ENCODE measurements around the gene GGA1.
"Not testable (repeated sequence)": the region's sequence is repeated elsewhere in the genome, so short reads cannot be mapped to it uniquely, and the experiment has no call there.

Gene GGA1

DNA sequence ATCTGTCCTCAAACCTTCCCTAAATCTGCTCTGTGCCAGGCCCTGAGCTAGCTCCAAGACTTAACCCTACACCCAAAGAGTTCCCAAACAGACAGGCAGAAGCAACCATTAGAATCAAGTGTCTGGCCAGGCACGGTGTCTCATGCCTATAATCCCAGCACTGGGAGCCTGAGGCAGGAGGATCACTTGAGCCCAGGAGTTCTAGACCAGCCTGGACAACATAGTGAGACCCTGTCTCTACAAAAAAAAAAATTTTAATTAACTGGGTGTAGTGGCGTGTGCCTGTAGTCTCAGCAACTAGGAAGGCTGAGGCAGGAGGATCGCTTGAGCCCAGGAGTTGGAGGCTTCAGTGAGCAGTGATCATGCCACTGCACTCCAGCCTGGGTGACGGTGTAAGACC, 47.9 kb downstream of the GGA1 start:
- DNase-seq, result not testable (repeated sequence)

DNA sequence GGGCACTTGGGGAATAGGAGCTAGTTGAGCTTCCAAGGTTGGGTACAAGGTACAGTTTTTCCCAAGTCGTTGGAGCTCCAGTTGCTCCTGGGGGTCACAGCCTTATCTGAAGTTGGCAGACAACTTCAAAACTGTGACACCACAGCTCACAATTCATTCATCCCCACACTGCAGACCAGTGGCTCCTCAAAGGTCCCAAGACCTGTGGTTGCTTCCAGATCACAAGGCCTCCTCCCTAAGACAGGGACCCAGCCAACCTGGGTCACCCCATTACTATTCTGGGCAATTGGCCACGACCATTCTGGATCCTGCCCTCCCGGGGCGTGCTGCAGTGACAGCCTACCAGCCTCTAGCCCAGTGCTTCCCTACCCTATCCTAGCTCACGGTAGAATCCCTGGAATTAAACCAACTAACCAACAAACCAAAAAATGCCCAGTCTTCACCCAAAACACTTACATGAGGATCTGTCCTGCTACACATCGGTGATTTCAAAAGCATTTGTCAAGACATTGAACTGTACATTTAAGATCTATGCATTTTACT, 49.0 kb downstream of the GGA1 start:
- no peak for DNase-seq

DNA sequence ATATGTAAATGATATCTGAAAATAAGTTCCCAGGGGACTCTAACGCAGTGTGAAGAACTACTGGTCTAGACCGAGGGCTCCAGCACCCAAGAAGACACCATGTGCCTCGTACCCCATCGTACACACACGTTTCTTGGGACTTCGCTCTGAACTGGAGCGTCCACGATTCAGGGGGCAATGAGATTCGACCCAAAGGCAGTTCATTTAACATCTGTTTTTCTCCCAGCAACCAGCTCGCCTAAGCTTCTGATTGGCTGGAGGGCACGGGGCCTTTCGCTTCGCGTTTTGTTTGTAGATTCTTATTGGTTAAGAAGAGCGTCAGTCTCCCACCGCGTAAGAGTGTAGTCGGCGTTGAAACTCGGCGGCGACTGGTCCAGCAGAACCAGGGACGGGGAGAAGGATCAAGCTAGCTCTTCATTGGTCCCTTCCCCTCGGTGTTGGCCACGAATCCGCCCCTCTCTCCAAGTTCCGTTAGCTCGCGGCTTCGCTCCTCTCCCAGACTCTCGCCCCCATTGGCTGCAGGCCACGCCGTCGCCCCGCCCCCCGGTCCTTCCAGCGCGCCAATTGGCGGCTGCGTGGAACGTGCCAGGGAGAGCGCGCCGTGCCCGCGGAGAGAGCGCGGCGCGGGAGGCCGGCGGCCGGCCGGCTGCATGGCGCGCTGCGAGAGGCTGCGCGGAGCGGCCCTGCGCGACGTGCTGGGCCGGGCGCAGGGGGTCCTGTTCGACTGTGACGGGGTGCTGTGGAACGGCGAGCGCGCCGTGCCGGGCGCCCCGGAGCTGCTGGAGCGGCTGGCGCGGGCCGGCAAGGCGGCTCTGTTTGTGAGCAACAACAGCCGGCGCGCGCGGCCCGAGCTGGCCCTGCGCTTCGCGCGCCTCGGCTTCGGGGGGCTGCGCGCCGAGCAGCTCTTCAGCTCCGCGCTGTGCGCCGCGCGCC, 49.8 kb downstream of the GGA1 start, which contains the start of gene PDXP:
TSS of gene PDXP (plus strand) at position 591 of the 933 bp plus-strand sequence. CDS start at position 651, 60 bp downstream.
- DNase-seq, result peak; percentile 99

DNA sequence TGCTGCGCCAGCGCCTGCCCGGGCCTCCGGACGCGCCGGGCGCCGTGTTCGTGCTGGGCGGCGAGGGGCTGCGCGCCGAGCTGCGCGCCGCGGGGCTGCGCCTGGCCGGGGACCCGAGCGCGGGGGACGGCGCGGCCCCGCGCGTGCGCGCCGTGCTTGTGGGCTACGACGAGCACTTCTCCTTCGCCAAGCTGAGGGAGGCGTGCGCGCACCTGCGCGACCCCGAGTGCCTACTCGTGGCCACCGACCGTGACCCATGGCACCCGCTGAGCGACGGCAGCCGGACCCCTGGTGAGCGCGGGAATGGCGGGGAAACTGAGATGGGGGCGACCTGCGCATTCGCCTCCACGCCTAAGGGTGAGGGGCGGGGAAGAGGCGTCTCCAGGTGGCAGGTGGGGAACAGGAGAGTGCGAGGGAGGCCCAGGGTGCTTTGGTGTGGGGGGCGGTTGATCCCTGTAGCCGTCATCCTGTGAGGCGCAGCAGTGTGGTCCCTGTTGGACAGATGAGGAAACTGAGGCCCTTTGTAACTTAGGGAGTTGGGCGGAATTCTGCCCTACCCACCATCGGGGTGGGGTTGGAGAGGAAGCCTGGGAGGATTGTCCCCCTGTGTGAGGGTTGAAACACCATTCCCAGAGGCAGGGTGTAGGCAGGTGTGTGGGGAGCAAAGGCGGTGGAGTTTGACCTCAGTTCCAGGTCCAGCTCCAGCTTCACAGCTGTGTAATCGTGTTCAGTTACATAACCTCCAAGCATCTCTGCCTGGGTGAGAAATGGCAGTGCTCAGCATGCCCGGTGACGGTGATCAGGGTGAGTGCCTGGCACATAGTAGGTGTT, 50.6 kb downstream of the GGA1 start:
- DNase-seq, result peak; percentile 70

DNA sequence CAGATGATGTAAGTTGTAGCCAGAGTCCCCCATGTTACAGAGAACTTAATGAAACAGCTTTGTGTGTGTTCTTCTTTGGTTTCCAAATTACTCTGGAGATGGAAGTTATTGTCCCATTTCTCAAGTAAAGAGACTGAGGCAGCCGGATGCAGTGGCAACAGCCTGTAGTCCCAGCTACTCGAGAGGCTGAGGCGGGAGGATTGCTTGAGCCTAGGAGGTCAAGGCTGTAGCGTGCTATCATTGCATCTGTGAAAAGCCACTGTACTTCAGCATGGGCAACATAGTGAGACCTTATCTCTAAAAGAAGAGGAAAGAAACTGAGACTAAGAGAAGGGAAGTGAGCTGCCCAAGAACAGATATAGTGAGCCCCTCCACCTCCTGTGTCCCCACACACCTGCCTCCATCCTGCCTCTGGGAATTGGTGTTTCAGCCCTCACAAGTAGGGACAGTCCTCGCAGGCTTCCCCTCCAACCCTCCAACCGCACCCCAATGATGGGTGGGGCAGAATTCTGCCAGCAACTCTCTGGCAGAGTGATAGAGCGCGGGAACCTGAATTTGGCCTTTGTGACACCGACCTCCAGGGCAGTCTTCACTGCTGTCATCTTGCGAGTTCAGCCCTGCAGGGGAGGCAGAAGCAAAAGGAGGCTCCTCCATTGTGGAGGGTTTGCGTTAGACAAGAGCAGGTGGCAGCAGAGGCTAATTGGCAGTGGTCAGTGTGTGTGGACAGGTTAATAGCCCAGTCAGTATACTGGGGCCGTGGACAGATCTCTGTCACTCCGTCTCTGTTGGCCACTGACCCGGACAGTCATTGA, 51.5 kb downstream of the GGA1 start:
- DNase-seq, result no peak

DNA sequence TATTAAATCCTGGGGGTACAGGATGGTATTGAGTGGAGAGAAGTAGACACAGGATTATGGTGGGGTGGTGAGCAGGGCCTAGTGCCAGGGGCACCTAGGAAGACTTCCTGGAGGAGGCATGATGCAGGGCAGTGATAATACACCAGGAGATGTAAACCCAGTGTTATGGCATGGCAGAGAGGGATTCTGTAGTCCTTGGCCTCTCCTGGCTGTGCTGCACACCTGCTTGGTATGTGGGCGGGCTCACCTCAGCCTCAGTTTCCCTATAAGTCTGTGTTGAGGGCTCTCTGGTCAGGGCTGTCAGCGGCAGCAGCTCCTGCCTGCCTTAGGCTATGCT, 52.0 kb downstream of the GGA1 start:
- DNase-seq, result no peak

DNA sequence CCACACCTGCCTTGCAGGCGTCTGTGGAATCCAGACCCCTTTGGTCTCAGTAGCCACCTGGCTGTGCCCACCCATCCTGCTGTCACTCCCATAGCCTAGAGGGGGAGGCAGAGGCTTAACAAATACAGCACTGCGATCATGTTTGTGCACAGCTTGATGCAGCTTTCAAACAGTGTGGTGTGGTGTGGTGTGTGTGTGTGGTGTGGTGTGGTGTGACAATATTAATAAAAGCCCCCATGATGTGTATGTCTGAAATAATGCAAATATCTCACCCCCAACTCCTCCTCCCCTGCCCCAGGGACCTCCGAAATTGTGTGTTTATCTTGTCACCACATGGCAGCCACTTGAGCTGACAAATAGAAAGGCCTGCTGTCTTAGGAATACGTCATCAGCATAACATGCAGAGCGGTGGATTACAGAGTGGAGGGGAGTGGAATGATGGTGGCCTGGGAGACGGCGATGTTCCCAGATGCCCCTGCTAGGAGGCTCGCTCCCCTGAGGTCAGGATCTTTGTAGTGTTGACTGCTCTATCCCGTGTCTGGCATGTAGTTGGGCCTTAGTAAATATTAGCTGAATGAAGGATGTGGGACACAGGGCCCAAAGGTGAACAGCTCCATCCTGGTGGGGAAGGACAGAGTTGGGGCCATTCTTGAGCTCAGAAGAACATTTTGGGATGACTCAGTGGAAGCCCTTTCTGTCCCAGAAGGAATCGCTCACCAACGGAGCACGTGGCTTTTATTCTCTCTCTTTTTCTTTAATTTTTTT, 52.7 kb downstream of the GGA1 start:
- DNase-seq, result no peak

DNA sequence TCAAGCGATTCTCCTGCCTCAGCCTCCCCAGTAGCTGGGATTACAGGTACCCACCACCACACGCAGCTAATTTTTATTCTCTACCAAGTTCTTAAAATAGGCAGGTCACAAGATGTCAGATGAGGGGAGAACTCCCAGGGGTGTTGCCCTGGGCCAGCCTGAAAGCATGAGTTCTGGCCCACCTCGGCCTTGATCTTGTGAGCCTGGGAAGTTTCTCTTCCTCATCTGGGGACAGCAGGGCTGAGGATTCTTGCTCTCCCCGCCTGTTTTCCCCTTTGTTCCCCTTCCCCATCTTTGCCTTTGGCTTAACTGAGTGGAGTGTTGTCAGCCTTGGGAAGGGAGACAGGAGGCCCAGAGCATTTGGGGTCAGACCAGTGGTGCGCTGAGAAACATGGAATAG, 53.4 kb downstream of the GGA1 start:
- DNase-seq, result no peak

DNA sequence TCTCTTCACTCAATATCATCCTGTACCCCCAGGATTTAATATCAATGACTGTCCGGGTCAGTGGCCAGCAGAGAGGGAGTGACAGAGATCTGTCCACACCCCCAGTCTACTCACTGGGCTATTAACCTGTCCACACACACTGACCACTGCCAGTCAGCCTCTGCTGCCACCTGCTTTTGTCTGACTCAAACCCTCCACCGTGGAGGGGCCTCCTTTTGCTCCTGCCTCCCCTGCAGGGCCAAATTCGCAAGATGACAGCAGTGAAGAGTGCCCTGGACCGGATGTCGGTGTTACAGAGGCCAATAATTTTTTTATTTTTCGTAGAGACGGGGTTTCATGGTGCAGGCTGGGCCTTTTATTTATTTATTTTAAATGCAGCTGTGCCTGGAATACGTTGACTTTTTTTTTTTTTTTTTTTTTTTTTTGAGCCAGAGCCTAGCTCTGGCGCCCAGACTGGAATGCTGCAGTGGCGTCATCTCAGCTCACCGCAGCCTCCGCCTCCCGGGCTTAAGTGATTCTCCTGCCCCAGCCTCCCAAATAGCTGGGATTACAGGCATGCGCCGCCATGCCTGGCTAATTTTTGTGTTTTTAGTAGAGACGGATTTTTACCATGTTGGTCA, 55.0 kb downstream of the GGA1 start:
- DNase-seq, result no peak

DNA sequence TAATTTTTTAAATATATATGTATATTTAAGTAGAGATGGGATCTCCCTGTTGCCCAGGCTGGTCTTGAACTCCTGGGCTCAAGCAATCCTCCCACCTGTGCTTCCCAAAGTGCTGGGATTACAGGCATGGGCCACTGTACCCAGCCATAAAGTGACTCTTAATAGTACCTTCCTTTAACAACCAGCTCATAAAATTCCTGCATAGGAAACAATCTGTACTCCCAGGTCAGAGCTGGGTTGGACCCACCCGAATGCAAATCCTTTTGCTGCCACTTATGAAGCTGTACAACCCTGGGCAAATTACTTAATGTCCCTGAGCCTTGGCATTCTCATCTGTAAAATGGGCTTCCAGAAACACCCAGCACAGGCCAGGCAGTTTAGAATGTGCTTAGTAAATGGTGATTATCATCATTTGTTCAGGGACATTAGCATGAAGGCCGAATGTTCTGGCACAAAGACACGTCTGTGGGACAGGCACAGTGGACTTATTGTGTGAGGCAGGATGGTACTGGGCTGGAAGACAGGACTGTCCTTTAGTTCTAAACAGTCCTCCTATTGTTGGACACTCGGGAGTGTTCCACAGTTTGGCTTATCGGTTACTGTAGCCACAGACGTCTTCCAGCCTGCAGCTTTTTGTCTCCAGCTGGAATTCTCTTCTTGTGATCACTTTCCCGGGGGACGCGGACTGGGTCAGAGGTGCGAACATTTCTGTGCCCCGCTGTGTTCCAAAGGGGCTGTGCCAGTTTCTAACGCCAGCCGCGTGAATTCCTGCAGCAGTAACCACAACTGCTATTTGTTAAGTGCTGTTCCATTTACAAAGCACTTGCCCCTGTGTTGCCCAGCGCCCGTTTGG, 55.8 kb downstream of the GGA1 start:
- DNase-seq, result no peak

DNA sequence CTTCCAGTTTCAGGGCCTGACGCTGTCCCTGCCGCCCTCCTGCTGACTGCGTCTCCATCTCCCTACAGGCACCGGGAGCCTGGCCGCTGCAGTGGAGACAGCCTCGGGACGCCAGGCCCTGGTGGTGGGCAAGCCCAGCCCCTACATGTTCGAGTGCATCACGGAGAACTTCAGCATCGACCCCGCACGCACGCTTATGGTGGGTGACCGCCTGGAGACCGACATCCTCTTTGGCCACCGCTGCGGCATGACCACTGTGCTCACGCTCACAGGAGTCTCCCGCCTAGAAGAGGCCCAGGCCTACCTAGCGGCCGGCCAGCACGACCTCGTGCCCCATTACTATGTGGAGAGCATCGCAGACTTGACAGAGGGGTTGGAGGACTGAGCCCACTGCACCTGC, 56.9 kb downstream of the GGA1 start:
- DNase-seq, result no peak

DNA sequence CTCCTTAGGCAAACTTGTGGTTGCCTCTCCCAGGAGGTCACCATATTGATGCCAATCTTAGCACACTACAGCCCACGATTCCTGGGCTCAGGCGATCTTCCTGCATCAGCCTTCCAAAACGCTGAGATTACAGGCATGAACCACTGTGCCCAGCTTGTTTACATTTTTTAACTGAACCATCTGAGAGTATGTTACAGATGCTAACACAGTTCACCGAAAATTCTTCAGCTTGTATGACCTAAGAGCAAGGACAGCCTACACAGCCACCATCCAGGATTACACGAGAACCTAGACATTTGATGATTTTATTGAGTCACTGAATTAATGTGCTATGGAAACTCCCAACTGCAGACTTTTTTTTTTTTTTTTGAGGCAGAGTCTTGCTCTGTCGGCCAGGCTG, 61.0 kb downstream of the GGA1 start:
- no peak for DNase-seq

DNA sequence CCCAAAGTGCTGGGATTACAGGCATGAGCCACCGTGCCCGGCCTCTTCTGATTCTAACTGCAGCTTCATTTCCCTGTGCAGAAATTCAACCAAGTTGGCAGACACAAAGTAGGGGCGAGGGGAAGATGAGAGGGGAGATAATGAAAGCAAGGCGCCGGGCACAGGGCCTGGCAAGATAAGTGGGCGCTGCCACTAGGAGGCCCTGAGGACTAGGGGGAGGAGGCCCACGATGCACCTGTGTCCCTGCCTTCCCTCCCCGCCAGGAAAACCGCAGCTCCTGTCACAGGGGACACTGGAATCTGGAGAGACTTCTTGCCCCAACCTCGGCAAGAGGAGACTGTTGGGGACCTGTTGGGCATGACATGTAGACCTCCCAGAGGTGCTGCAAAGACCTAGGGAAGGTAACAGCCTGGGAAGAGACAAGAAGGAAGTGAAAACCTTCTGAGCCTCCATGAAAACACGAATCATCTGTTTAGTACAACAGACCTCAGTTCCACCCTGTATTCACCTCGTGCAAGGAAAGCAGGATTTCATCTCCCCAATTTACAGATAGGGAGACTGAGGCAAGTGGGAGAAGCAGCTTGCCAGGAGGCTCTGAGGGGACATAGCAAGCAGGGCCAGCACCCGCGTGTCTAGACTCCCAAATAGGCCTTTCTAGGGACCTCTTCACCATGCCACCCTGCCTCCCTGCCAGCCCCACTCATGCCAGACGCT, 63.7 kb downstream of the GGA1 start:
- no peak for DNase-seq

DNA sequence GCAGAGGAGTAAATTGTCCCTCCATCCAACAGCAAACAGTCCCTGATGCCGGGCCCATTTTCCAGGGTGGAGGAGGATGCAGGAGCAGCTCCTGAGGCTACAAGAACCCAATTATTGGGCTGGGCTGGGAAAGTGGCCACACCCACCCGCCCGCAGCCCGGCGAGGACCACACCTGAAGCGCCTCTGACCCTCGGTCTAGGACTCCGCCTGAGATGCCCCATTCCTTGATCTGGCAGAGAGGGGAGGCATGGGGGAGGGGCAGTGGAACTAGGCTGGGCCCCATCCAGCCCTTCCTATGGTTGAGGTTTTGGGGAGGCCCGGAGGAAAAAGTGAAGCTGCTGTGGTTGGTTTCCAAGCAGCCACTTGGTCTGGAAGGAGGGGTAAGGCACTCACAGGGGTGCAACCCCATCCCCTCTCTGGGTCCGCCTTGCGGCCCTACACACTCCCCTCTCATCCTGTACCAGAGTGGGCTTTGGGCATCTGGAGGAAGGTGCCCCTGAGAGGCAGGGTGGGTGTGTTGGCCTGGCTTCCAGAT, 64.4 kb downstream of the GGA1 start:
- DNase-seq, result no peak

DNA sequence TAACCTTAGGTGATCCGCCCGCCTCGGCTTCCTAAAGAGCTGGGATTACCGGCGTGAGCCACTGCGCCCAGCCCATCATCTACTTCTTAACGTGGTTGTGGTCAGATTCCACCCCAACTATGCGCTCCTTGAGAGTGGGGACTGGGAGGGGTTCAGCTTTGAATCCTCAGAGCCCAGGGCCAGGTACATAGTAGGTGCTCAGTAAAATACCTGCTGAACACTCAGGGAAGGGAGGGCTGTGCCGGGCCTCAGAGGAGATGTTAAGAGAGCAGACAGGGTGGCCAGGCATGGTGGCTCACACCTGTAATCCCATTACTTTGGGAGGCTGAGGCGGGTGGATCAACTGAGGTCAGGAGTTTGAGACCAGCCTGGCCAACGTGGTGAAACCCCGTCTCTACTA, 65.6 kb downstream of the GGA1 start:
- DNase-seq, result no peak

DNA sequence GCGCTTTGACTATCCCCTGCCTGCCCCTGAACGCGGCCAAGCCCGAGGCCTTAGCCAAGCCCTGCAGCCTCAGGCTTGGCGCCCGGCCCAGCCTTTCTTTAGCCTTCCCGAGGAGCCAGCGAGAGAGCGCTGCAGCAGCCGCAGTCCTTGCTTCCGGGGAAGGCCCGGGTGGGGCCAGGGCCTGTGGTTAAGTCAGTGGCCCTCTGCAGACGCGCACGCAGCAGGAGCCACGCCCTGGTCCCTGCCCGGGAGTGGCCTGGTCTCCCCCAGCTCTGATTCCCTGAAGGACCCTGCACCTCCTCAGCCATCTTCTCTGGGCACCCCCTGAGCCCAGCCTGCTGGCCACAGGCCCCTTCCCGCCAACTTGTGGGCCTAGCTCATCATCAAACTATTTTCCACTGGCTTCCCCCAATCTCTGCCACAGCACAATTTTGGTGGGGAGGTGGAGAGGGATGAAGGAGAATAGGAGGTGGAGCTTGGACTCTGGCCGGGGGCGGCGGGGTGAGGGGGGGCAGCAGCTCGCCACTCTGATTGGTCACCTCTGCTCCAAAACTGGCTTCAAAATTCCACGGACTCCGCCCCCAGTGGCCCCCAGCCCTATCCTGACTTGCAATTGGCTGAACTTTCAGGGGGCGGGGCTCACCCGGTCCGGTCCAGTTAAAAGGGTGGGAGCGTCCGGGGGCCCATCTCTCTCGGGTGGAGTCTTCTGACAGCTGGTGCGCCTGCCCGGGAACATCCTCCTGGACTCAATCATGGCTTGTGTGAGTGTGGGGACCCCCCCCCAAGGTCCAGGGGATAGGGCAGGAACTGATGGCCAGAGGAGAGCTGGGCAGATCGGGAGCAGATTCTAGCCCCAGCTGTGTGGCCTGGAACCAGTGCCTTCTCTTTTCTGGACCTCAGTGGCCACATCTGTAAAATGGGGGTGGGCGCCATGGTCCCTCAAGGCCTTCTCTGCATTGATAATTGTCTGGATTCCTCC, 66.6 kb downstream of the GGA1 start, which contains the start of gene LGALS1:
TSS of gene LGALS1 (plus strand) at position 686 of the 979 bp plus-strand sequence. CDS start at position 753, 67 bp downstream.
- peak; percentile 79 for DNase-seq

DNA sequence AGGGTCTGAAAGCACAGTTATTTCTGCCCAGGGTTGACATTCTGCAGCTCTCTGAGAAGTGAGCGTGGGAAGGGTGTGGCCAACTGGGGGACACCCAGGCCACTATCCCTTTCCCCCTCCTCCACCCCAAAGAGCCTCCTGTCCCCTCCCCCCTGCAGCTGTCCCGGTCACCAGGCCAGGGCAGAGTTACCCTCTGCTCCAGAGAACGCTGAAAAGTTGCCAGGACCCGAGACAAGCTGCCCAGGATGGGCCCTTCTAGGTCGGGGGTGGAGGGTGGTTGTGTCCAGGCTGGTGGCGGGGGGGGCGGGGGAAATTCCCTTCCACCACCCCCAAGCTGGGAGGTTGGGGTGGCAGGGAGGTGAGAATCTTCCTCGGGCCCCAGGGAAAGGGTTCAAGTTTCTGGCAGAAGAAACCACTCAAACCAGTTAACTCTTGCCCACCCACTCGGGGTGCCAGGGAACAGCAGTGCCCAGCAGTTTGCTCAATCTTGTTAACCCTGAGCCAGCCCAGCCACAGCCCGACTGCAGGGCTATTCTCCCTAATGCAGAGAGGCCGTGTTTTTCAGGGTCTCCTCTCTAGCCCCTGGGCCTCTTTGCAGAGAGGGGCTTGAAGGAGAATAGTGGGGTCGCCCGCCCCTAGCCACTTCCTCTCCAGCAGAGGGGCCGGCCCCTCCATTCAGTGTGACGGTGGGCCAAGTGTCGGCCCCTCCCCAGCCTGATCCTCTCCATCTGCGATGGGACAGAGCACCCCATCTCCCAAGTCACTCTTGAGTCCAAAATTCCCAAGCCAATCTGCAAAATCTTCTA, 67.5 kb downstream of the GGA1 start:
- peak; percentile 67 for DNase-seq
